ENCODE data around the gene PGRMC2. TPM values are rescaled to one million over a fixed set of nuclear protein-coding genes. Genes with fewer than 3 reads are reported as not detected.

Gene PGRMC2
- total RNA-seq, 1 donor from 2014 or later, result 28.2 TPM

GRCh38 chr4:128301979-128302378 is 14.4 kb upstream of the PGRMC2 start:
- H3K36me3 ChIP-seq (ENCODE audit: control insufficient read depth in 3 of 3, insufficient read depth in 3 of 3, low read length in 3 of 3), result no peaks in the 10 kb centered on the region
- H3K4me3 ChIP-seq (ENCODE audit: low read length in 3 of 3), result no peak overlapping the region
- H3K9me3 ChIP-seq (ENCODE audit: control insufficient read depth in 3 of 3, low read length in 3 of 3), result no peaks in the 10 kb centered on the region
- no peaks in the 10 kb centered on the region for H3K27me3 ChIP-seq (ENCODE audit: control insufficient read depth in 3 of 3, insufficient read depth in 3 of 3, low read length in 3 of 3)
- H3K4me1 ChIP-seq (ENCODE audit: control insufficient read depth in 3 of 3, insufficient read depth in 3 of 3, low read length in 3 of 3), result no peaks in the 10 kb centered on the region
- no peak overlapping the region for H3K27ac ChIP-seq (ENCODE audit: low read depth, low read length)
- no peak overlapping the region for H3K9ac ChIP-seq (ENCODE audit: low read depth in 1 of 3, low read length in 3 of 3)

GRCh38 chr4:128299848-128300247 is 12.2 kb upstream of the PGRMC2 start:
- no peaks in the 10 kb centered on the region for H3K9me3 ChIP-seq (ENCODE audit: control insufficient read depth in 3 of 3, low read length in 3 of 3)
- H3K27me3 ChIP-seq (ENCODE audit: control insufficient read depth in 3 of 3, insufficient read depth in 3 of 3, low read length in 3 of 3), result no peaks in the 10 kb centered on the region
- H3K9ac ChIP-seq (ENCODE audit: low read depth in 1 of 3, low read length in 3 of 3), result no peak overlapping the region
- H3K36me3 ChIP-seq (ENCODE audit: control insufficient read depth in 3 of 3, insufficient read depth in 3 of 3, low read length in 3 of 3), result no peaks in the 10 kb centered on the region
- no peaks in the 10 kb centered on the region for H3K4me1 ChIP-seq (ENCODE audit: control insufficient read depth in 3 of 3, insufficient read depth in 3 of 3, low read length in 3 of 3)
- H3K27ac ChIP-seq (ENCODE audit: low read depth, low read length), result no peak overlapping the region
- no peak overlapping the region for H3K4me3 ChIP-seq (ENCODE audit: low read length in 3 of 3)

- H3K27me3 ChIP-seq (ENCODE audit: control insufficient read depth in 3 of 3, insufficient read depth in 3 of 3, low read length in 3 of 3), result no peaks in the 10 kb centered on the region
- no peak overlapping the region for H3K4me3 ChIP-seq (ENCODE audit: low read length in 3 of 3)
- H3K9ac ChIP-seq (ENCODE audit: low read depth in 1 of 3, low read length in 3 of 3), result no peak overlapping the region
- H3K36me3 ChIP-seq (ENCODE audit: control insufficient read depth in 3 of 3, insufficient read depth in 3 of 3, low read length in 3 of 3), result no peaks in the 10 kb centered on the region
- H3K4me1 ChIP-seq (ENCODE audit: control insufficient read depth in 3 of 3, insufficient read depth in 3 of 3, low read length in 3 of 3), result no peaks in the 10 kb centered on the region
- no peaks in the 10 kb centered on the region for H3K9me3 ChIP-seq (ENCODE audit: control insufficient read depth in 3 of 3, low read length in 3 of 3)
- H3K27ac ChIP-seq (ENCODE audit: low read depth, low read length), result no peak overlapping the region
Observed at GRCh38 chr4:128298852-128299251, 11.2 kb upstream of the PGRMC2 start.

- Histone ChIP-seq H3K9ac (ENCODE audit: low read depth in 1 of 3, low read length in 3 of 3) (no peak overlapping the region), H3K4me1 (ENCODE audit: control insufficient read depth in 3 of 3, insufficient read depth in 3 of 3, low read length in 3 of 3) (no peaks in the 10 kb centered on the region)
Observed at GRCh38 chr4:128298146-128298758, 10.6 kb upstream of the PGRMC2 start.

GRCh38 chr4:128295255-128295654 is 7.6 kb upstream of the PGRMC2 start:
- Histone ChIP-seq H3K4me3 (ENCODE audit: low read length in 3 of 3) (no peak overlapping the region), H3K27ac (ENCODE audit: low read depth, low read length) (no peak overlapping the region), H3K9me3 (ENCODE audit: control insufficient read depth in 3 of 3, low read length in 3 of 3) (no peaks in the 10 kb centered on the region), H3K27me3 (ENCODE audit: control insufficient read depth in 3 of 3, insufficient read depth in 3 of 3, low read length in 3 of 3) (no peaks in the 10 kb centered on the region), H3K4me1 (ENCODE audit: control insufficient read depth in 3 of 3, insufficient read depth in 3 of 3, low read length in 3 of 3) (no peaks in the 10 kb centered on the region), H3K9ac (ENCODE audit: low read depth in 1 of 3, low read length in 3 of 3) (no peak overlapping the region), H3K36me3 (ENCODE audit: control insufficient read depth in 3 of 3, insufficient read depth in 3 of 3, low read length in 3 of 3) (no peaks in the 10 kb centered on the region)

More at GRCh38 chr4:128298146-128298758, 10.6 kb upstream of the PGRMC2 start:
- Histone ChIP-seq H3K4me3 (ENCODE audit: low read length in 3 of 3) (no peak overlapping the region), H3K9me3 (ENCODE audit: control insufficient read depth in 3 of 3, low read length in 3 of 3) (no peaks in the 10 kb centered on the region), H3K27ac (ENCODE audit: low read depth, low read length) (no peak overlapping the region), H3K36me3 (ENCODE audit: control insufficient read depth in 3 of 3, insufficient read depth in 3 of 3, low read length in 3 of 3) (no peaks in the 10 kb centered on the region), H3K27me3 (ENCODE audit: control insufficient read depth in 3 of 3, insufficient read depth in 3 of 3, low read length in 3 of 3) (no peaks in the 10 kb centered on the region)

- Histone ChIP-seq H3K27me3 (ENCODE audit: control insufficient read depth in 3 of 3, insufficient read depth in 3 of 3, low read length in 3 of 3) (no peaks in the 10 kb centered on the region), H3K9ac (ENCODE audit: low read depth in 1 of 3, low read length in 3 of 3) (no peak overlapping the region), H3K27ac (ENCODE audit: low read depth, low read length) (no peak overlapping the region), H3K9me3 (ENCODE audit: control insufficient read depth in 3 of 3, low read length in 3 of 3) (no peaks in the 10 kb centered on the region), H3K4me3 (ENCODE audit: low read length in 3 of 3) (no peak overlapping the region), H3K36me3 (ENCODE audit: control insufficient read depth in 3 of 3, insufficient read depth in 3 of 3, low read length in 3 of 3) (no peaks in the 10 kb centered on the region), H3K4me1 (ENCODE audit: control insufficient read depth in 3 of 3, insufficient read depth in 3 of 3, low read length in 3 of 3) (no peaks in the 10 kb centered on the region)
Observed at GRCh38 chr4:128294464-128294863, 6.9 kb upstream of the PGRMC2 start.

GRCh38 chr4:128292349-128292748 is 4.7 kb upstream of the PGRMC2 start:
- Histone ChIP-seq H3K36me3 (ENCODE audit: control insufficient read depth in 3 of 3, insufficient read depth in 3 of 3, low read length in 3 of 3) (no peaks in the 10 kb centered on the region), H3K9me3 (ENCODE audit: control insufficient read depth in 3 of 3, low read length in 3 of 3) (no peaks in the 10 kb centered on the region), H3K4me1 (ENCODE audit: control insufficient read depth in 3 of 3, insufficient read depth in 3 of 3, low read length in 3 of 3) (peaks cover 5 to 9% (median 6%) of the 10 kb centered on the region in 3 donors), H3K9ac (ENCODE audit: low read depth in 1 of 3, low read length in 3 of 3) (no peak overlapping the region), H3K4me3 (ENCODE audit: low read length in 3 of 3) (no peak overlapping the region), H3K27ac (ENCODE audit: low read depth, low read length) (no peak overlapping the region), H3K27me3 (ENCODE audit: control insufficient read depth in 3 of 3, insufficient read depth in 3 of 3, low read length in 3 of 3) (no peaks in the 10 kb centered on the region)

- Histone ChIP-seq H3K4me3 (ENCODE audit: low read length in 3 of 3) (no peak overlapping the region), H3K27me3 (ENCODE audit: control insufficient read depth in 3 of 3, insufficient read depth in 3 of 3, low read length in 3 of 3) (no peaks in the 10 kb centered on the region), H3K9me3 (ENCODE audit: control insufficient read depth in 3 of 3, low read length in 3 of 3) (no peaks in the 10 kb centered on the region), H3K36me3 (ENCODE audit: control insufficient read depth in 3 of 3, insufficient read depth in 3 of 3, low read length in 3 of 3) (no peaks in the 10 kb centered on the region), H3K9ac (ENCODE audit: low read depth in 1 of 3, low read length in 3 of 3) (no peak overlapping the region), H3K4me1 (ENCODE audit: control insufficient read depth in 3 of 3, insufficient read depth in 3 of 3, low read length in 3 of 3) (peaks cover 6 to 10% (median 9%) of the 10 kb centered on the region in 3 donors), H3K27ac (ENCODE audit: low read depth, low read length) (no peak overlapping the region)
Observed at GRCh38 chr4:128291096-128291495, 3.5 kb upstream of the PGRMC2 start.

GRCh38 chr4:128290526-128290925 is 2.9 kb upstream of the PGRMC2 start:
- Histone ChIP-seq H3K4me3 (ENCODE audit: low read length in 3 of 3) (no peak overlapping the region), H3K27ac (ENCODE audit: low read depth, low read length) (no peak overlapping the region), H3K9me3 (ENCODE audit: control insufficient read depth in 3 of 3, low read length in 3 of 3) (no peaks in the 10 kb centered on the region), H3K4me1 (ENCODE audit: control insufficient read depth in 3 of 3, insufficient read depth in 3 of 3, low read length in 3 of 3) (peaks cover 8 to 10% (median 9%) of the 10 kb centered on the region in 3 donors), H3K36me3 (ENCODE audit: control insufficient read depth in 3 of 3, insufficient read depth in 3 of 3, low read length in 3 of 3) (no peaks in the 10 kb centered on the region), H3K27me3 (ENCODE audit: control insufficient read depth in 3 of 3, insufficient read depth in 3 of 3, low read length in 3 of 3) (no peaks in the 10 kb centered on the region), H3K9ac (ENCODE audit: low read depth in 1 of 3, low read length in 3 of 3) (no peak overlapping the region)

- Histone ChIP-seq H3K36me3 (ENCODE audit: control insufficient read depth in 3 of 3, insufficient read depth in 3 of 3, low read length in 3 of 3) (no peaks in the 10 kb centered on the region), H3K27ac (ENCODE audit: low read depth, low read length) (no peak overlapping the region), H3K4me3 (ENCODE audit: low read length in 3 of 3) (no peak overlapping the region), H3K9ac (ENCODE audit: low read depth in 1 of 3, low read length in 3 of 3) (no peak overlapping the region), H3K4me1 (ENCODE audit: control insufficient read depth in 3 of 3, insufficient read depth in 3 of 3, low read length in 3 of 3) (peaks cover 9 to 10% (median 10%) of the 10 kb centered on the region in 3 donors), H3K9me3 (ENCODE audit: control insufficient read depth in 3 of 3, low read length in 3 of 3) (no peaks in the 10 kb centered on the region), H3K27me3 (ENCODE audit: control insufficient read depth in 3 of 3, insufficient read depth in 3 of 3, low read length in 3 of 3) (no peaks in the 10 kb centered on the region)
Observed at GRCh38 chr4:128289523-128290158, 2.0 kb upstream of the PGRMC2 start.

Measured in skeletal muscle tissue (tissue), 4 donors.